Uterus (tissue), 2 donors: ENCODE measurements around the gene SMPD4.
"Not testable (repeated sequence)": the region's sequence is repeated elsewhere in the genome, so short reads cannot be mapped to it uniquely, and the experiment has no call there.

ENCODE experiments used
- POLR2A ChIP-seq, 2 donors: fragments of 450-650 bp; IDR thresholded peaks; one replicate each; pipeline ENCODE4 v1.6.1; 2016; ENCODE audit warnings: antibody characterized with exemption in 2 of 2, mild to moderate bottlenecking in 1 of 2, moderate library complexity in 1 of 2
- TF ChIP-seq, protein P1 (sequence below), 4 experiments: fragments of 200-600 bp in 2 of 4; fragments of 450-650 bp in 2 of 4; sonication (generic) in 2 of 4; IDR thresholded peaks; one replicate each; pipeline ENCODE4 v1.5.1; 2016 to 2019; ENCODE audit warnings: antibody characterized with exemption in 4 of 4, mild to moderate bottlenecking in 2 of 4, moderate library complexity in 1 of 4

DNA sequence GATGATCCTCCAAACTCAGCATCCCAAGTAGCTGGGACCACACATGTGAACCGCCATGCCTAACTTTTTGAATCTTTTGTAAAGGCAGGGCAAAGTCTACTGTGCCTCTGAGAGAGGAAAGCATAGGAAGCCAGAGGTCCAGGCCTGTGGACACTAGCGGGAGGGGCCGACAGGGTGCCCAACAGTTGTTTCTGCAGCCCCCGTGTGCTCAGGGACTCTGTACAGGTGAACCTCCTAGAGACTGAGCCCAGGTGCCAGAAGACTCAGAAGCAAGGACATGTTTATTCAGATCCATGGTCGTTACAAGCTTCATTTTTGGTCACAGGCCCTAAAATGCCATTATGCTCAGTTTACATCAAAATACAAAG, 30.3 kb downstream of the SMPD4 start:
- not testable (repeated sequence) for TF ChIP-seq POLR2A (IDR thresholded peaks at IDR 0.05)
- TF ChIP-seq, protein P1, sequence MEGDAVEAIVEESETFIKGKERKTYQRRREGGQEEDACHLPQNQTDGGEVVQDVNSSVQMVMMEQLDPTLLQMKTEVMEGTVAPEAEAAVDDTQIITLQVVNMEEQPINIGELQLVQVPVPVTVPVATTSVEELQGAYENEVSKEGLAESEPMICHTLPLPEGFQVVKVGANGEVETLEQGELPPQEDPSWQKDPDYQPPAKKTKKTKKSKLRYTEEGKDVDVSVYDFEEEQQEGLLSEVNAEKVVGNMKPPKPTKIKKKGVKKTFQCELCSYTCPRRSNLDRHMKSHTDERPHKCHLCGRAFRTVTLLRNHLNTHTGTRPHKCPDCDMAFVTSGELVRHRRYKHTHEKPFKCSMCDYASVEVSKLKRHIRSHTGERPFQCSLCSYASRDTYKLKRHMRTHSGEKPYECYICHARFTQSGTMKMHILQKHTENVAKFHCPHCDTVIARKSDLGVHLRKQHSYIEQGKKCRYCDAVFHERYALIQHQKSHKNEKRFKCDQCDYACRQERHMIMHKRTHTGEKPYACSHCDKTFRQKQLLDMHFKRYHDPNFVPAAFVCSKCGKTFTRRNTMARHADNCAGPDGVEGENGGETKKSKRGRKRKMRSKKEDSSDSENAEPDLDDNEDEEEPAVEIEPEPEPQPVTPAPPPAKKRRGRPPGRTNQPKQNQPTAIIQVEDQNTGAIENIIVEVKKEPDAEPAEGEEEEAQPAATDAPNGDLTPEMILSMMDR (IDR thresholded peaks at IDR 0.05), result not testable (repeated sequence)
